NCI-H345 treated with DMSO at 0.1 percent for 48 hours (cell line): Measurements from ENCODE around the gene KCNRG.
"Not testable (repeated sequence)": the region's sequence is repeated elsewhere in the genome, so short reads cannot be mapped to it uniquely, and the experiment has no call there.

Source experiments
- DNase-seq: peaks from one replicate; lab custom pipeline; 2025; ENCODE audit not compliant: unreplicated experiment; lab: John Stamatoyannopoulos, UW

Gene KCNRG

GRCh38 chr13:50011461-50011860 lies 3.8 kb upstream of the KCNRG start:
- DNase-seq: no peak

DNA sequence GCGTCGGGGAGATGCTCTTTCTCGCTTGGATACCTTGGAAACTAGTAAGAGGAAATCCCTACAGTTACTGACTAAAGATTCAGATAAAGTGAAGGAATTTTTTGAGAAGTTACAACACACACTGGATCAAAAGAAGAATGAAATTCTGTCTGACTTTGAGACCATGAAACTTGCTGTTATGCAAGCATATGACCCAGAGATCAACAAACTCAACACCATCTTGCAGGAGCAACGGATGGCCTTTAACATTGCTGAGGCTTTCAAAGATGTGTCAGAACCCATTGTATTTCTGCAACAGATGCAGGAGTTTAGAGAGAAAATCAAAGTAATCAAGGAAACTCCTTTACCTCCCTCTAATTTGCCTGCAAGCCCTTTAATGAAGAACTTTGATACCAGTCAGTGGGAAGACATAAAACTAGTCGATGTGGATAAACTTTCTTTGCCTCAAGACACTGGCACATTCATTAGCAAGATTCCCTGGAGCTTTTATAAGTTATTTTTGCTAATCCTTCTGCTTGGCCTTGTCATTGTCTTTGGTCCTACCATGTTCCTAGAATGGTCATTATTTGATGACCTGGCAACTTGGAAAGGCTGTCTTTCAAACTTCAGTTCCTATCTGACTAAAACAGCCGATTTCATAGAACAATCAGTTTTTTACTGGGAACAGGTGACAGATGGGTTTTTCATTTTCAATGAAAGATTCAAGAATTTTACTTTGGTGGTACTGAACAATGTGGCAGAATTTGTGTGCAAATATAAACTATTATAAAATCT lies 2.7 kb upstream of the KCNRG start:
- DNase-seq: no peak

GRCh38 chr13:50014386-50014785 lies 858 bp upstream of the KCNRG start:
- DNase-seq: no peak

GRCh38 chr13:50015750-50016149 lies 506 bp downstream of the KCNRG start:
- no peak for DNase-seq

GRCh38 chr13:50016444-50016843 lies 1.2 kb downstream of the KCNRG start:
- DNase-seq: no peak

- no peak for DNase-seq
These were observed 2.6 kb downstream of the KCNRG start for GRCh38 chr13:50017819-50018218.

- no peak for DNase-seq
These were observed 10.2 kb downstream of the KCNRG start for GRCh38 chr13:50025436-50025835.

DNA sequence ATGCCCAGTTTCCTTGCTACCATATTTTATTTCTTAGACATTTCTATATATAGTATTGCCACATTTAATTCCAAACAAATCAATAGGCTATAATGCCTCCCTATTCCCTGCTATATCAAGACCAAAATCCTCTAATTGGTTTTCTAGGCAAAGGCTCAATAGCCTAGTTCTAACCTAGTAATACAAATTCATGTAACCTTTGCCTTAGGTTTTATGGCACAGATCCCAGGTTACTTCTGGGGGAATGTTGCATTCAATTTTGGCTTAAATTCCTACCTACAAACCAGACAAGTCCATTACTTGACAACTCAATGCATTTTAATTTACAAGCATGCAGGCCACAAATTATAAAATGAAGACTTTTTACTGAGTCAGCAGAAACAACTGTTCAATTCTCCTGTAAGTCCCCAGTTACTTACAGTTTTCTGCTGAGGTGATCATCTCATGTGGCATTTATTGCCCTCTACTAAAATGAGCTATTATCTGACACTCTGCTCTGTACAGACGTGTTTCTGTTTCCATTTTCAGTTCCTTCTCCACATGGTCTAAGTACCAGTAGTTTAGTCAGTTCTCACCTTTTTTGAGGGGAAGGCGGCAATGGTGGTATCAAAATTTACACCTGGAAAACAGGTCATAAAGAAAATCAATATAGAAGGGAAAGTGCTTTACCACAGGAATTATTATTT lies 11.7 kb downstream of the KCNRG start:
- no peak for DNase-seq

DNA sequence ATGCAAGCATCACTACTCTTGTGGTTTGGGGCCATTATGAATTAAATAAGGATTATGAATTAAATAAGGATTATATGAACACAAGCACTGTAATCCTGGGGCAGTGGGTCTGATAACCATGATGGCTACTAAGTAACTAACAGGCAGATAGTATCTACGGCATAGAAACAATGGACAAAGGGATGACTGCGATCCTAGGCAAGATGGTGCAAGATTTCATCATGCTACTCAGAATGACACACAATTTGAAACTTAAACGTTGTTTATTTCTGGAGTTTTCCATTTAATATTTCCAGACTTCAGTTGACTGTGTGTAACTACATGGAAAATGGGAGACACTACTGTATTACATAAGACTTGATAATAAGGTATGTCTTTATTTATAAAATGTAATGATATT lies 15.1 kb downstream of the KCNRG start:
- DNase-seq: no peak

- DNase-seq: no peak
These were observed 18.5 kb downstream of the KCNRG start for GRCh38 chr13:50033725-50034124.

DNA sequence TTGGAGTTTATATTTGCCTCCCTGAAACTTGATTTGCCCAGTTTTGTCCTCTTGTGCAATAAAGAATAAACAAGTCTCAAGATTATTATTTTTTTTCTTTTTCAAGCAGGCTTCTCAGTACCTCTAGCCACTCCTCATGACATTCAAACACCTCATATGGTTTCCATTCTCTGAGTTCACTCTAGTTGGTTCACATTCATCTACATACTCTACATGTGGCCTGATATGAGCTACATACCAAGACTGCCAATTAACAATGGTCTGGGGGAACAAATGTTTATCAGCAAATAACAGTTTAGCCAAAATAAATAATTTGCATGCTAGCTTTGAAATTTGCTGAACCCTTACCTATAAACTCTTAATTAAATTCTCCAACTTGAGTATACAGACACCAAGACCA lies 22.5 kb downstream of the KCNRG start:
- no peak for DNase-seq

DNA sequence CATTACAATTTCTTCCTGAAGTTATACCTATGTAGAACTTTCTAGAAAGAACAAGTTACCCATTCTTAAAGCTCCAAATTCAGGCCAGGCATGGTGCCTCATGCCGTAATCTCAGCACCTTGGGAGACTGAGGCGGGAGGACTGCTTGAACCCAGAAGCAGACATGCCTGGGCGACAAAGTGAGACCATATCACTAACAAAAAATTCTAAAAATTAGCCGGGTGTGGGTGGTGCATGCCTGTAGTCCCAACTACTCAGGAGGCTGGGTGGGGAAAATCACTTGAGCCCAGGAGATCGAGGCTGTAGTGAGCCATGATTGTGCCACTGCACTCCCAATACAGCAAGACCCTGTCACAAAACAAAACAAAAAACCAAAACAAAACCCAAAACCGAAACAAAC lies 23.0 kb downstream of the KCNRG start:
- no peak for DNase-seq

DNA sequence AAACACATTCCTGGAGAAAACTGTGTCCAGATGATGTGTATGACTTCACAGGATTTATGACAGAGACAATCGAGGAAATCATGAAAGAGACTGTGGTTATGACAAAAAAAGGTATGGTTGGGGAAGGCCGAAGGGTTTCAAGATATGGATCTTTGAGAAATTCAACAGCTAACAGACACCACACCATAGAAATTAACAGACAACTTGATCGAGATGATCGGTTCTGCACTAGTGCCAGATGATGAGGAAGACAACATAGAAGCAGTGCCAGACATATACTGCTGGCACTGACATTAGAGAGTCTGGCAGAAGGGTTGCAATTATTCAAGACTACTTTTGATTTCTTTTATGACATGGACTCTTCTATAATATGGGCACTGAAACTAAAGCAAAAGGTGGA lies 37.2 kb downstream of the KCNRG start:
- DNase-seq: no peak

DNA sequence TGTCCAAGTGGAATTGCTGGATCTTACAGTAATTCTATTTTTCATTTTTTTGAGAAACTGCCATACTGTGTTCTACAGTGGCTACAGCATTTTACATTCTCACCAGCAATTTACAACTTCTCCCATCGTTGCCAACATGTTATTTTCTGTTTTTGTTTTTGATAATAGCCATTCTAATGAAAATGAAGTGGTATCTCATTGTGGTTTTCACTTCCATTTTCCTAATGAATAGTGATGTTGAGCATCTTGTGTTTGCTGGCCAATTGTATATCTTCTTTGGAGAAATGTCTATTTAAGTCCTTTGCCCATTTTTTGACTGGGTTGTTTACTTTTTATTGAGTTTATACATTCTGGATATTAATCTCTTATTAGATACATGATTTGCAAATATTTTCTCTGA lies 38.6 kb downstream of the KCNRG start:
- no peak for DNase-seq

- DNase-seq: no peak
These were observed 40.2 kb downstream of the KCNRG start for GRCh38 chr13:50055454-50055853.

DNA sequence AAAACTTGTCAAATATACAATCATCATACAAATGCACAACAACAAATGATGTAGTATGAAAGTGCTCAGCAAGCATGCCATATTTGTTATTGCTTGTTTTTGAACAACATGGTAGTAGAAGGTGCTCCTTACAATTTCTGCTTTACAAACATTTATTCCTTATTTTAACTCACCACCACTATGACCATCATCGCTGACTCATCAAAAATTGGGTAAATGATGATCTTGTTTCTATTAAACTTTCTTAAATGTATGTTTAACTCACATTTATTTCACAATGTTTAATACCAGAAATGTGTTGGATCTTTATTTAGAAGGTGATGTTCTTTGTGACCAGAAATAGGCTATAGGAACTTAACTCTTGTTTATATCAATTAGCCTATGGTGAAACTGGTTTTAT lies 45.5 kb downstream of the KCNRG start:
- DNase-seq: no peak

DNA sequence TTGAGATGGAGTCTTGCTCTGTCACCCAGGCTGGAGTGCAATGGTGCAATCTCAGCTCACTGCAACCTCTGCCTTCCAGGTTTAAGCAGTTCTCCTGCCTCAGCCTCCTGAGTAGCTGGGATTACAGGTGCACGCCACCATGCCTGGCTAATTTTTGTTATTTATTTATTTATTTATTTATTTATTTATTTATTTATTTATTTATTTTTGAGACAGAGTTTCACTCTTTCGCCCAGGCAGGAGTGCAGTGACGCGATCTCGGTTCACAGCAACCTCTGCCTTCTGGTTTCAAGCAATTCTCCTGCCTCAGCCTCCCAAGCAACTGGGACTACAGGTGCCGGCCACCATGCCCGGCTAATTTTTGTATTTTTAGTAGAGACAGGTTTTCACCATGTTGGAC lies 47.1 kb downstream of the KCNRG start:
- DNase-seq: not testable (repeated sequence)

DNA sequence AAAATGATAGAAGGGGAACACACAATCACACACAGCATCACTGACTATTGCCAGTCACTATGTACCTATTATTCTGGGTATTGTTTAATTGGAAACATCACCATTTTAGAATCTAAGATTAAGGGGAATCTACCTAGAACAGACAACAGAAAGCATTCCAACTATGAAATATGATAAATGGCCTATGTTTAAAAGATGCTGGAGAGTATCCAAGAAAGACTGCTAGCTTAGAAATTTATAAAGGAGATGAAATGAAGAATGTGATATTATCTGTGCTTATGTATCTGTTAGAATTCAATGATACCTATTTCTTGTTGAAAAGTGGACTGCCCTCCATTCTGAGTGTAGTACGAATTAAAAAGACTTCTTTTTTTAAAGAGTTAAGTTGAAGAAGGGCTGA lies 50.5 kb downstream of the KCNRG start:
- no peak for DNase-seq

DNA sequence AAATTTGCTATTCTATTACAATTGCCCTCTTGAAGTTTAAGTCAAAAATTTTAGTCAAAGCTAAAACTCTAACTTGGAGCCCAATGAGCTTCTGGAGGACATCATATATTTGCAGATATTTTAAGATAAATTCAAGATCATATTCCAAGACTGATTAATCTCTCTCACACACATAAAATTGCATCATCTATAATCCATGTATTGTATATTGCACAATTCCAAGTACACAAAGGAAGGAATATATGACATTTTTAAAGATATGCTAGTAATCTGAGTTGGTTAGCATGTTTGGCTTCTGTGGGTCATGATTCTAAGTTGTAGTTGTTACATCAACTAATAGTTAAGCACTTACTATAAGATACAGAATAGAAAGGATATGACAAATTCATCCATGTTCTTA lies 53.3 kb downstream of the KCNRG start:
- no peak for DNase-seq

- DNase-seq: no peak
These were observed 54.0 kb downstream of the KCNRG start for GRCh38 chr13:50069261-50069660.

GRCh38 chr13:50070186-50070585 lies 54.9 kb downstream of the KCNRG start:
- DNase-seq: no peak
